ENCODE data around the gene FUCA2. TPM values are rescaled to one million over a fixed set of nuclear protein-coding genes. Genes with fewer than 3 reads are reported as not detected.

Gene FUCA2
- total and polyA plus RNA-seq, 11 donors = 18.0 to 68.6 (median 34.8) TPM

DNA sequence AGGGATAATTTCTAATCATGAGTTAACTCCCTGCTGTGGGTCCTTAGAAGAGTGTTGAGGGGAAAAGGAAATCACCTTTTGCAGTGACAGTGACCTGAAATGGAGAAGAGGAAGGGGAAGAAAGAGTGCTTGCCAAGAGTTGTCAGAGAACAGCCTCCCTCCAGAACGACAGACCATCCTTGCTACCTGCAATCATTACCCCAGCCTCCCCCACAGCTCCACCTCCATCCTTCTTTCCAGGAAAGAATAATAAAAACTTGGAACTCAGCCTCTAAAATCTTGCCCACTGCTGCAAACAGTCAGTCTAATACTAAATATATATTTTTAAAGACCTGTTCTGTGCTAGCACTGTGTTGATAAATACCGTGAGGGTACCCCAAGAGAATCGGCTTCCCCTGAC is 28.7 kb upstream of the FUCA2 start:
- DNase-seq = no peak
- Histone ChIP-seq H3K27ac (no peak overlapping the region), H3K4me3 (no peak overlapping the region), H3K4me1 (peaks cover 0 to 44% (median 6%) of the 10 kb centered on the region in 12 donors), H3K36me3 (no peaks in the 10 kb centered on the region), H3K9me3 (no peaks in the 10 kb centered on the region), H3K27me3 (no peaks in the 10 kb centered on the region)
- intact Hi-C loops (cut with DNase I) = no loop called here
- ATAC-seq = no peak
- no peak for TF ChIP-seq POLR2A (IDR thresholded peaks at IDR 0.05)
- TF ChIP-seq, protein P1, sequence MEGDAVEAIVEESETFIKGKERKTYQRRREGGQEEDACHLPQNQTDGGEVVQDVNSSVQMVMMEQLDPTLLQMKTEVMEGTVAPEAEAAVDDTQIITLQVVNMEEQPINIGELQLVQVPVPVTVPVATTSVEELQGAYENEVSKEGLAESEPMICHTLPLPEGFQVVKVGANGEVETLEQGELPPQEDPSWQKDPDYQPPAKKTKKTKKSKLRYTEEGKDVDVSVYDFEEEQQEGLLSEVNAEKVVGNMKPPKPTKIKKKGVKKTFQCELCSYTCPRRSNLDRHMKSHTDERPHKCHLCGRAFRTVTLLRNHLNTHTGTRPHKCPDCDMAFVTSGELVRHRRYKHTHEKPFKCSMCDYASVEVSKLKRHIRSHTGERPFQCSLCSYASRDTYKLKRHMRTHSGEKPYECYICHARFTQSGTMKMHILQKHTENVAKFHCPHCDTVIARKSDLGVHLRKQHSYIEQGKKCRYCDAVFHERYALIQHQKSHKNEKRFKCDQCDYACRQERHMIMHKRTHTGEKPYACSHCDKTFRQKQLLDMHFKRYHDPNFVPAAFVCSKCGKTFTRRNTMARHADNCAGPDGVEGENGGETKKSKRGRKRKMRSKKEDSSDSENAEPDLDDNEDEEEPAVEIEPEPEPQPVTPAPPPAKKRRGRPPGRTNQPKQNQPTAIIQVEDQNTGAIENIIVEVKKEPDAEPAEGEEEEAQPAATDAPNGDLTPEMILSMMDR (IDR thresholded peaks at IDR 0.05) = no peak
- 62 to 82% (median 77%) methylated on average over 3 of the region's 3 CpGs for WGBS, 4 donors

DNA sequence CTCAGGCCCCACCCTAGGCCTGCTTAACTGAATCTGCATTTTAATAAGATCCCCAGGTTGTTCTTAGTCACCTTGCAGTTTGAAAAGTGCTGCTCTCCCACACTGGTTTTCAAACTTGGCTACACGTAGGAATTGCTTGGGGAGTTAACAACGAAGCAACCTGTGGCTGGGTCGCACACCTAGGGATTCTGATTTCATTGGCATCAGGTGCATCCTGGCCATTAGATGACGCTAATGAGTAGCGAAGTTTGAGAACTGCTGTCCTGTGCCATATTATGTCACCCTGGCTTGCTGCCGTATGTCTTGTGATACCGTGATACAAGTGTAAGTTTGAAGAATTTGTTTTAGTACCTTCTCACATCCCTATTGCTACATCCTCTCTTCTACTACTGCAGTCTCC is 28.2 kb upstream of the FUCA2 start:
- H3K4me3 ChIP-seq = no peak overlapping the region
- intact Hi-C loops (cut with DNase I) = no loop called here
- WGBS, 4 donors = 73 to 83% (median 78%) methylated on average over 7 of the region's 7 CpGs

DNA sequence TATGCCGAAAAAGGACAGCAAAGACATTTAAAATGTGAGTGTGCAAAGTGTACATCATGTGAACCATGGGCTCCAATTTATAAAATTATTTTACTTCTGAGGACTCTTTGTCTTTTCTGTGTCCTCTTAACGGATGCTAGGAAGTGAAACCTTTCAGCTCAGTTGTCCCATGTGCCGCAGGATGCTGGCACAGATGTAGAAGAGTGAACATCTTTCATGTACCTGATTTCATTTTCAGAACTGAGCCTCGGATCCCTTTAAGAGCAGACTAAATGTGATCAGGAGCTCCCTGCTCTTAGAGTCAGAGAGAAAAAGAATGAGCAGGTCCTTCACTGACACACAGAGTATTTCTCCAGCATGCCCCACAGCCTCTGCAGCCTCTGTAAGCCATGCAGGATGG is 27.6 kb upstream of the FUCA2 start:
- Histone ChIP-seq H3K4me3 (peak overlapping the region in 1 of 12 donors; percentile 70), H3K36me3 (no peaks in the 10 kb centered on the region), H3K27ac (peak overlapping the region in 1 of 12 donors; percentile 82), H3K4me1 (peaks cover 0 to 41% (median 6%) of the 10 kb centered on the region in 12 donors), H3K9me3 (no peaks in the 10 kb centered on the region), H3K27me3 (no peaks in the 10 kb centered on the region)
- 95 to 98% (median 95%) methylated on average over 4 of the region's 4 CpGs for WGBS, 4 donors
- ATAC-seq (no peak), DNase-seq (no peak)
- TF ChIP-seq, protein P1 (IDR thresholded peaks at IDR 0.05) = no peak
- TF ChIP-seq POLR2A (IDR thresholded peaks at IDR 0.05) = no peak
- intact Hi-C loops (cut with DNase I) = no loop called here

More for the DNA sequence above, 28.2 kb upstream of the FUCA2 start:
- Histone ChIP-seq H3K4me1 (peaks cover 0 to 41% (median 6%) of the 10 kb centered on the region in 12 donors), H3K36me3 (no peaks in the 10 kb centered on the region), H3K27me3 (no peaks in the 10 kb centered on the region), H3K9me3 (no peaks in the 10 kb centered on the region), H3K27ac (peak overlapping the region in 1 of 12 donors; percentile 82)
- DNase-seq (no peak), ATAC-seq (no peak)
- TF ChIP-seq POLR2A (IDR thresholded peaks at IDR 0.05) = no peak
- TF ChIP-seq, protein P1 (IDR thresholded peaks at IDR 0.05) = peak in 1 of 12 donors; percentile 21

DNA sequence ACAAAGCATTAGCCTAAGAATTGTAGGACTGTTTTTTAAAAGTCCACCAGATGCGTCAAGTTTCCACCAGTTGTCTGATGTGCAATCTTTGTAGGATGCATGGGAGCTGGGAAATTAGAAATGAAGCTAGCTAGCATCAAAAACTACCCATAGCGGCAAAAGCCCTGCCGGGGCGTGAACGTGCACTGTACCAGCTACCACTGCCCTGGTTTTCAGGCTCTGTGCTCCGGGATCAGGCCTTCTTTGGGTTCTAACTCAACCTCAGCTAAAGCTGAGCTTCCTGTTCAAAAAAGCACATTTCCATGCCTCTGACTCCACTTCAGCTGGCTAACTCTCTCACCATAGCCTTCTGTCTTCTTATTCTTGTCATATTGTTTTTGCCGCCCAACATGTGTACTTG is 26.9 kb upstream of the FUCA2 start:
- no peak for DNase-seq

More for the DNA sequence above, 26.9 kb upstream of the FUCA2 start:
- Histone ChIP-seq H3K27me3 (no peaks in the 10 kb centered on the region), H3K36me3 (no peaks in the 10 kb centered on the region), H3K4me1 (peaks cover 0 to 35% (median 6%) of the 10 kb centered on the region in 12 donors), H3K9me3 (no peaks in the 10 kb centered on the region), H3K4me3 (peak overlapping the region in 1 of 12 donors; percentile 70), H3K27ac (peak overlapping the region in 1 of 12 donors; percentile 82)
- ATAC-seq = no peak
- 94 to 99% (median 98%) methylated on average over 7 of the region's 7 CpGs for WGBS, 4 donors
- intact Hi-C loops (cut with DNase I) = no loop called here
- TF ChIP-seq, protein P1 (IDR thresholded peaks at IDR 0.05) = no peak
- no peak for TF ChIP-seq POLR2A (IDR thresholded peaks at IDR 0.05)
